HG03521 (cell line): ENCODE measurements around the gene CBX6.
"Not testable (repeated sequence)": the region's sequence is repeated elsewhere in the genome, so short reads cannot be mapped to it uniquely, and the experiment has no call there.

Source experiments
- ATAC-seq: cut with Tn5 transposase; IDR thresholded peaks from one replicate; pipeline ENCODE4 v1.9.1; 2021; ENCODE audit warnings: mild to moderate bottlenecking, moderate library complexity; ENCODE audit not compliant: unreplicated experiment

The CBX6 gene

DNA sequence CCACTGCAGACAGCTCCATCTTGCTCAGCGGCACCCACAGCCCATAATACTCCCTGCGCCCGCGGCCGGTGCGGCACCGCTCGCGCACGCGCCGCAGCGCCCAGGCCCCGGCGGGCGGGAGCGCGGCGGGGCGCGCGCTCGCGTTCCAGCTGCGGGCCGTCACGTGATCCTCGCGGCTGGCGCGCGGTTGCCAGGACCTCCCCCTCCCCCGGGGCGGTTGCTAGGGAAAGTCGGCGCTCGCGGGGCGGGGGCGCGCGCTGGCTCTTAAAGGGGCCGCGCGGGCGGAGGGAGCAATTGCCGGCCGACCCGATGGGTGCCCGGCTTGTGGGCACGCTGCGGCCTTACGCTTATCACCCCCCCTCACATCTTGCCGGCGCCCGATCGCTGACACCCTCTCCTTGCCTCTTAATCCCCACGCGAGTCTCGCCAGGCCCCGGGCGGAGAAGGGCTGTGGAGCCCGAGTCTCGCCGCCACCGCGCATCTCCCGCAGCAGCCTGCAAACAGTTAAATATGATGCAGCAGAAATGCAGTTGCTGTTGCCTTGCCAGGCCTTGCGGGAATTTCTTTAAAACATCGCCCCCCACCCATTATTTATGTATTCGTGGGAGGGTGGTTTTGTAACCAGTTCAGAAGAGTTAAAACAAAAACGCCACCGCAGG is at the start of gene CBX6:
CBX6 (minus strand) TSS at position 45 of the 659 bp plus-strand sequence; CDS start at position 19, 26 bp downstream.
- ATAC-seq, result peak; percentile 67

- no peak for ATAC-seq
Observed at GRCh38 chr22:38921806-38922205, 49.8 kb upstream of the CBX6 start.

DNA sequence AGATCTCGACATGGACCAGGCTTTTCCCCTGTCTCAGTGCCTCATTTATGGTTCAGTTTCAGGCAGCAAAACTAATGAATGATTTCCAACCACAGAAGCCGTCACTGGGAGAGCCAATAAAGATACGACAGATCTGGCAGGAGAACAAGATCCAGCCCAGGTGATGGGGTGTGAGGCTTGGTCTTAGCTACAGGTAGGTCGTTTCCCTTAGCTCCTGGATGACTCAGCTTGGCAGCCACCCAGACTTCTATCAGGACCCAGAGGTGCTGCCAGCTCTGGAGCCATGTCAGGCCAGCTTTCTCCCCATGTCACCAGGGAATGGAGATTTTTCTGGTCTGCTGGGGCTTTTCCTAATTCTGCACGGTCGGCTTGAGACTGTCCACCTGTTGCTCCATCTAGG is 49.1 kb upstream of the CBX6 start:
- no peak for ATAC-seq

DNA sequence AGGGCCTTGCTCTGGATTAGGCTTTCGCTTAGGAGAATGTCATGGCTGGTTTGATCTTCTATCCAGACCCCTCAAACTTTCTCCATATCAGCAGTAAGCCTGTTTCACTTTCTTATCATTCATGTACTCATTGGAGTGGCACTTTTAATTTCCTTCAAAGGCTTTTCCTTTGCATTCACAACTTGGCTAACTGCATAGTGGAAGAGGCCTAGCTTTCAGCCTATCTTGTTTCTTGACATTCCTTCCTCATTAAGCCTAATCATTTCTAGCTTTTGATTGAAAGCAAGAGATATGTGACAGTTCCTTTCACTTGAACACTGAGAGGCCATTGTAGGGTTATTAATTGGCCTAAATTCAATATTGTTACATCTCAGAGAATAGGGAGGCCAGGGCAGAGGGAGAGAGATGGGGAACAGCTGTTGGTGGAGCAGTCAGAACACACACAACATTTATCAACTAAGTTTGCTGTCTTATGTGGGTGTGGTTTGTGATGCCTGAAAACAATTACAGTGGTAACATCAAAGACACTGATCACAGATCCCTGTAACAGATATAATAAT is 47.7 kb upstream of the CBX6 start:
- no peak for ATAC-seq

DNA sequence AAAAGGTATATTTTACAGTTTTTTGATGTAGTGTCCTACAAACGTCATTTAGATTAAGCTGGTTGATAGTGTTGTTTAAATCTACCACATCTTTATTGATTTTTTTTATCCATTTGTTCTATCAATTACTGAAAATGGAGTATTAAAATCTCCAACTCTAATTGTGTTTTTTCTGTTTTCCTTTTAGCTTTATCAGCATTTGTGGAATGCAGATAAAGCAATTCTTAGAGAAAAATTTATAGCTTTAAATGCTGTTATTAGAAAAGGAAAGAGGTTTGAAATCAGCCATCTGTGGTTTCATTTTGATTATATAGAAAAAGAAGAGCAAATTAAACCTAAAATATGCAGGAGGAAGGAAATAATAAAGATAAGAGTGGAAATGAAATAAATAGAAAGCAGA is 39.4 kb upstream of the CBX6 start:
- ATAC-seq, result no peak

DNA sequence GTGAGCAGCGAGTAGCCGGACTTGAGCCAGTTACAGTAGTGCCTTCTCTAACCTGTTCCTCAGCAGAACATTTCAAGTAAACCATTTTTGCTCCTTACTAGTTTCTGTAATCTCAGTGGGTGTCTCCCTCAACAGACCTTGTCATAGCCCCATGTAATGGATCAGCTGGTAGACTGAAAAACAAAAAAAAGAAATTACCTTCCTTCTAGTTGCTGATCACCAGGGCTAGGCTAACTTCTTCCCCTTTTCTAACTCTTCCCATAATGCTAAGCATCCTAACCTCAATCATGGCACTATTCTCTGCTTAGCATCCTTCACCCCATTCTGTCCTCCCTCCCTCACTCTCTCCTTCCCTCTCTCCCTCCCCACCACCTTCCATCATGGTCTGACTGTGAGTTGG is 35.8 kb upstream of the CBX6 start:
- no peak for ATAC-seq

DNA sequence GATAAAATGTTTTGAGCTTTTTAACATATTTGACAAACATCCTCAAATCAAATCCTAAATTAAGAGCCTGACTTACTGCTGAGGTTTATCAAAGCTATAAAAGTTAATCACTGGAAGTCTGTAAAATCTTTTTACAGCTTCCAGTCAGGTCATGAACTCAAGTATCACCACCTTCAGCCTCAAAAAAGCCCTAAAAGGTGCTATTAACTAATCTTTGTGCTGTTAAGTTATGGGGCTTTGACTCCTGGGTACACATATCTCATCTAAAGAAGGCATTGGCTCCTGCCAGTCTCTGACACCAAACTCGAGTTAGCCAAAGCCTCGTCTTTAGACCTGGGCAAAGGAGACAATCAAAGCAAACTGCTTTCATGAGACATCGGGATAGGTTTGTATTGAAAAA is 34.0 kb upstream of the CBX6 start:
- ATAC-seq, result no peak

- ATAC-seq, result not testable (repeated sequence)
Observed at GRCh38 chr22:38904052-38904617, 32.1 kb upstream of the CBX6 start.

DNA sequence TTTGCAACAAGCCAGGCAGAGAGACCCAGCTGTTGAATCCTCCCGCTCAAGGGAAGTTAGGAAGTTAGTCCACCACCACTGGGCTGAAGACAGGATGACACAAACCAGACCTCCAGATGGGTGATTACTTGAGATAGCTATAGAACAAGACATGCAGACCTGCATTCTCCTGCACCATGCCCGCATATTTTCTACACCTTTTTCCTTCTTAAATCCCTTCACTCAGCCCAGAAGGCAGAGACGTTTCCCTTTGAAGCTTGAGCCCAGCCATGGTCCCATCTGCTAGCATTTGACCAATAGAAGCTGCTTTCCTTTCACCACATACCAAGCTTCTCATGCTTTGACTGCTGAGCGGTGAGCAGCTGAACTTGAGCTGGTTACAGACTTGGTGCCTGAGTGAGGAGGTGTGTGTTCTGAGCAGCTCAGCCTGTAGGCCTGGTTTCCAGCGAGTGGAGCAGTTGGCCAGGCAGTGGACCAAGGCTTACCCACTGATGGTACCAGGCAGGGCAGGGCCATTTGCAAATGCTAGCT is 29.2 kb upstream of the CBX6 start:
- no peak for ATAC-seq

GRCh38 chr22:38900677-38901076 is 28.7 kb upstream of the CBX6 start:
- no peak for ATAC-seq

- no peak for ATAC-seq
Observed at GRCh38 chr22:38891256-38891655, 19.2 kb upstream of the CBX6 start.

DNA sequence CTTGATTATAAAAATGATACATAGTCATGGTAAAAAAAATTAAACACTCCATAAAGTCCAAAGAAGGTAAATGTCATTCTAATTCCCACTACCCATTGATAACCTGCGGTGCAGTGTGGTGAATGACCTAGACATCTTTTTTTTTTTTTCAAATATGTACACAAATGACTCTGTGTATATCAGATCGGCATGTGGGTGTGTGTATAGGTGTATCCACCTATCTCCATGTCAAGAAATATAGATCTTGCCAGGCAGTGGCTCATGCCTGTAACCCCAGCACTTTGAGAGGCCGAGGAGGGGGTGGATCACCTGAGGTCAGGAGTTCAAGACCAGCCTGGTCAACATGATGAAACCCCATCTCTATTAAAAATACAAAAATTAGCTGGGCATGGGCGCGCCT is 18.4 kb upstream of the CBX6 start:
- ATAC-seq, result no peak

- no peak for ATAC-seq
Observed at GRCh38 chr22:38886333-38886732, 14.3 kb upstream of the CBX6 start.

GRCh38 chr22:38882972-38883622 is 11.1 kb upstream of the CBX6 start:
- no peak for ATAC-seq

GRCh38 chr22:38881997-38882879 is 10.2 kb upstream of the CBX6 start:
- no peak for ATAC-seq

DNA sequence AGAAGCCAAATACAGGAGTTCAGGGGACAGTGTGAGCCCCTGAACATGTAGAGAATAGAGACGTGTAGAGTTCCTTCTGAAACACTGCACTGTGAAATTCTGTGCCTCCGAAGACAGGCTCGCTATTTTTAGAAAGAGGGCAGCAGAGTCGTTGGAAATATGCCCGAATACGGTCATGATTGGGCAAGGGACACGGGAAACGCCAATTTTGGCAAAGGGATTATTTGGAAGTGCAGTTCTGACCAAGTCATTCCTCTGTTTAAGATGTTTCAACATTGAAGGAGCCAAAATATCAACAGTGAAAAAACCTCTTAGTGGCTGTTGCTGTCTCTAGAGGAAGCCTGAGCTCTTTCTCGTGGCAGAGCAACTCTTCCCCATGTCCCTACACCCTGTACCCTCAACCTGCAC is 9.5 kb upstream of the CBX6 start:
- no peak for ATAC-seq

GRCh38 chr22:38879961-38880360 is 7.9 kb upstream of the CBX6 start:
- no peak for ATAC-seq

DNA sequence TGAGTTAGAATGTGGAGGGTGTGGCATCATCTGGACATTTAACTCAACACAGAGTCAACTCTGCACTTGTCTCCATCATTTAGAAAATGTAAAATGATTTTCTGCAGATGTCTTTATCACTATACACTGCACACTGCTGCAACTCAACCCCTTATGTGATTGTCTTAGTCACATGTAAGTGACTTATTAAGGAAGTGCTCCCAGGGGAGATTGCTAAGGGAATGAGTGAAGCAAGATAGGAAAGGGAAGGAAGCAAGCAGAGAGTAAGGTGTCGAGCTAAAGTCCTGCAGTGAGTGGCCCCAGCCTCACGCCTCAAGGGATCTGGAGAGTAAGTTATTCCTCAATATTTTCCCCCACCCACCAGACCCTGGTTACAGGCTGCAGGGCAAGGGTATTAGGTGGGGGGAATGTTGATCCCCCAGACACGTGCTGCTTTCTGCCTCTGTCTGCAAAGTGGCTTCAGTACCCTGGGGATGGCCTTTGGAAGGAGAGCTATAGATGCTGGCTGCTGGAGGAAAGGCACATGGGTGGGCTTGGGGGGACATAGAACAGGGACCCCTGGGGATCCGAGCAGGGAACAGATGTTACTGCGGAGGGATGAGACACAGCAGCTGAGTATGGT is 7.2 kb upstream of the CBX6 start:
- no peak for ATAC-seq

GRCh38 chr22:38878001-38878400 is 6.0 kb upstream of the CBX6 start:
- no peak for ATAC-seq

GRCh38 chr22:38874529-38875222 is 2.7 kb upstream of the CBX6 start:
- ATAC-seq, result no peak
